OCI-LY7 (cell line): ENCODE results near the gene CEND1. TPM values are rescaled to one million over a fixed set of nuclear protein-coding genes. Genes with fewer than 3 reads are reported as not detected.
A peak's percentile ranks its signal among the peaks of the same experiment; 100 is the strongest.

ENCODE experiments used
- BruUV-seq: library from RNA; stranded (reverse); fragments of 400-500 nt; replicated peaks from 2 replicates; lab custom pipeline; 2021; lab: Mats Ljungman, UMichigan
- CTCF ChIA-PET: fragments of 300-600 bp; sonication (Branson Sonifier 250); formaldehyde crosslinking; loops from one replicate; lab custom pipeline; 2022; ENCODE audit warnings: antibody characterized with exemption; ENCODE audit not compliant: unreplicated experiment; lab: Charles Lee
- POLR2A ChIA-PET: fragments of 300-600 bp; sonication (Branson Sonifier 250); formaldehyde crosslinking; loops from one replicate; lab custom pipeline; 2022; ENCODE audit warnings: antibody characterized with exemption; lab: Charles Lee
- DNase-seq: peaks from one replicate; pipeline ENCODE4 v3.0.0-alpha.2; 2015; ENCODE audit warnings: low spot score
- H2AFZ ChIP-seq: fragments of 200-600 bp; sonication (generic), shearing (Covaris generic); 2 replicates; pipeline ENCODE4 v1.6.1; 2014; ENCODE audit warnings: mild to moderate bottlenecking, antibody characterized with exemption, low read length, moderate library complexity
- H3K27ac ChIP-seq: fragments of 200-600 bp; sonication (generic); 2 replicates; pipeline ENCODE4 v1.5.1; 2014; ENCODE audit warnings: mixed run types, low read depth, mild to moderate bottlenecking, moderate library complexity, low read length, inconsistent platforms; ENCODE audit not compliant: poor library complexity, severe bottlenecking
- H3K36me3 ChIP-seq: fragments of 200-600 bp; sonication (generic); 2 replicates; pipeline ENCODE4 v1.6.1; 2014; ENCODE audit warnings: mild to moderate bottlenecking, antibody characterized with exemption, low read length, moderate library complexity, mixed read lengths; ENCODE audit not compliant: insufficient read depth
- H3K4me1 ChIP-seq: fragments of 200-600 bp; sonication (generic); 2 replicates; pipeline ENCODE4 v1.5.1; 2014; ENCODE audit warnings: mild to moderate bottlenecking, low read length; ENCODE audit not compliant: insufficient read depth, poor library complexity, severe bottlenecking
- H3K4me2 ChIP-seq: fragments of 200-600 bp; sonication (generic); 2 replicates; pipeline ENCODE4 v1.6.1; 2014; ENCODE audit warnings: mild to moderate bottlenecking, low read length
- H3K4me3 ChIP-seq: fragments of 200-600 bp; sonication (generic); 2 replicates; pipeline ENCODE4 v1.5.1; 2014; ENCODE audit warnings: mild to moderate bottlenecking, low read depth, low read length; ENCODE audit not compliant: poor library complexity, severe bottlenecking
- H3K79me2 ChIP-seq: fragments of 200-600 bp; sonication (generic); 2 replicates; pipeline ENCODE4 v1.6.1; 2016; ENCODE audit warnings: low read depth, mild to moderate bottlenecking, low read length, moderate library complexity, mixed read lengths; ENCODE audit not compliant: insufficient read depth
- H3K9me2 ChIP-seq: fragments of 200-600 bp; sonication (generic); 2 replicates; pipeline ENCODE4 v1.6.1; 2016; ENCODE audit warnings: mild to moderate bottlenecking, low read length, mixed read lengths; ENCODE audit not compliant: insufficient read depth
- H3K9me3 ChIP-seq: fragments of 200-600 bp; sonication (generic); 2 replicates; pipeline ENCODE4 v1.6.1; 2014; ENCODE audit warnings: mild to moderate bottlenecking, mixed run types, low read length, mixed read lengths
- H4K20me1 ChIP-seq: fragments of 200-600 bp; sonication (generic); 2 replicates; pipeline ENCODE4 v1.6.1; 2014; ENCODE audit warnings: mild to moderate bottlenecking, antibody characterized with exemption, low read length, moderate library complexity, mixed read lengths; ENCODE audit not compliant: insufficient read depth
- EZH2phosphoT487 ChIP-seq: fragments of 200-600 bp; sonication (generic); IDR thresholded peaks from 2 replicates; pipeline ENCODE4 v1.6.1; 2018; ENCODE audit warnings: low read depth, borderline replicate concordance, mild to moderate bottlenecking, mixed run types, antibody characterized with exemption, low read length, moderate library complexity, mixed read lengths
- intact Hi-C: fragments of 100-400 bp; cut with micrococcal nuclease; formaldehyde crosslinking; loops from one replicate; pipeline ENCODE4 v1.10.0; 2022; ENCODE audit not compliant: unreplicated experiment
- total RNA-seq, 2 experiments: library from RNA; depleted of rRNA in 1 of 2; stranded (reverse); fragments of >200 nt in 1 of 2; shearing (Covaris generic) in 1 of 2; gene quantifications; 2 replicates each; pipeline ENCODE4 v1.2.3, GENCODE V29; 2014 to 2022
- TF ChIP-seq, protein P1 (sequence below): fragments of 200-600 bp; sonication (generic); conservative IDR thresholded peaks from 2 replicates; pipeline ENCODE4 v1.5.1; 2014; ENCODE audit warnings: mild to moderate bottlenecking, antibody characterized with exemption, low read length, moderate library complexity, mixed read lengths

CEND1 gene
- total RNA-seq, 2 experiments from 2014 or later: 17.5 to 32.5 TPM

DNA sequence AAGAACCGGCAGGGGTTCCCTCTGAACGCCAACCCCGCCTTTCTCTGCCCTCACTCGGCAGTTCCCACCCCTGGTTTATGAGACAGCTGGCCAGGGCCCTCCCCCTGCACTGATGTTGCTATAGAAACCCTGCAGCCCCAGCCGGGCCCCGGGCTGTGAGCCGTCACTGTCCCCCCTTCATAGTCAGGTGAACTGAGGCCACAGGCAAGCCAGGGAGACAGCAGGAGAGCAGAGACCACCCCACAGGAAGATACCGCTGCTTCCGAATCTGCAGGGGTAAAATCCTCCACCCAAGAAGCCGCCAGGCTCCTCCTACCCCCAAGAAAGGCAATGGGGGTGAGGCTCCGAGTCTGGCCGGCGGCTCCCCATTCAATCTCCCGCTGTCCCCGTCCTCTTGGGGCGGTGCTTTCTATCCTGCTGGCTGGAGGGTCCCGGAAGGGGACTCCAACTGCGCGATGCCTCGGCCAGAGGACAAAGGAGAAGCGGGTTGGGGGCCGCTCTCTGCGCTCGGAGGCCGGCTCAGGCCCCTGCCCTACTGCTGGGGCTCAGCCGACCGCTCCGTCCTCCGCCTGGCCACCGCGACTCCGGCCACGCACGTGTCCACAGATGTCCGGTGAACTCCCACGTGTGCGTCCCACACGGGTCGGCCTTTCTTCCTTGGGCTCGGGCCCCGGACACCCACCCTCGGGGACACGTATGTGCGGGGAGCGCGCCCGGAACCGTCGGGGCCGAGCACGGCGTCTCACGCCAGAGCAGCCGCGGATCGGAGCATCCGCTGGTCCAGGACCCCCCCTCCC lies 7.6 kb upstream of the CEND1 start:
- H3K36me3 ChIP-seq: peaks cover 37% of the 10 kb centered on the region; the same call in 1 of the 2 replicates
- H3K79me2 ChIP-seq: peaks cover 8% of the 10 kb centered on the region; the same call in 1 of the 2 replicates
- CTCF ChIA-PET: no interaction called here
- BruUV-seq: no TSS peak
- POLR2A ChIA-PET: interaction anchor here (1.1 to 1.8 kb wide), 3 partner anchors 12 to 222 kb away, joined by 3 to 9 read pairs (median 3); partner anchors contain the start of gene RPLP2
- H3K4me1 ChIP-seq: peaks cover 20% of the 10 kb centered on the region
- H3K4me3 ChIP-seq: peak overlapping the region; percentile 93
- peak overlapping the region; percentile 98 for H3K4me2 ChIP-seq
- H2AFZ ChIP-seq: peak overlapping the region; percentile 51; the same call in 1 of the 2 replicates
- no peaks in the 10 kb centered on the region for H3K9me3 ChIP-seq
- H3K27ac ChIP-seq: peak overlapping the region; percentile 75
- no peaks in the 10 kb centered on the region for H4K20me1 ChIP-seq
- intact Hi-C loops: loop anchor here (2.0 to 5.0 kb wide), 3 partner anchors 21 to 230 kb away; partner anchors contain the start of genes GATD1 and TALDO1
- TF ChIP-seq, protein P1, sequence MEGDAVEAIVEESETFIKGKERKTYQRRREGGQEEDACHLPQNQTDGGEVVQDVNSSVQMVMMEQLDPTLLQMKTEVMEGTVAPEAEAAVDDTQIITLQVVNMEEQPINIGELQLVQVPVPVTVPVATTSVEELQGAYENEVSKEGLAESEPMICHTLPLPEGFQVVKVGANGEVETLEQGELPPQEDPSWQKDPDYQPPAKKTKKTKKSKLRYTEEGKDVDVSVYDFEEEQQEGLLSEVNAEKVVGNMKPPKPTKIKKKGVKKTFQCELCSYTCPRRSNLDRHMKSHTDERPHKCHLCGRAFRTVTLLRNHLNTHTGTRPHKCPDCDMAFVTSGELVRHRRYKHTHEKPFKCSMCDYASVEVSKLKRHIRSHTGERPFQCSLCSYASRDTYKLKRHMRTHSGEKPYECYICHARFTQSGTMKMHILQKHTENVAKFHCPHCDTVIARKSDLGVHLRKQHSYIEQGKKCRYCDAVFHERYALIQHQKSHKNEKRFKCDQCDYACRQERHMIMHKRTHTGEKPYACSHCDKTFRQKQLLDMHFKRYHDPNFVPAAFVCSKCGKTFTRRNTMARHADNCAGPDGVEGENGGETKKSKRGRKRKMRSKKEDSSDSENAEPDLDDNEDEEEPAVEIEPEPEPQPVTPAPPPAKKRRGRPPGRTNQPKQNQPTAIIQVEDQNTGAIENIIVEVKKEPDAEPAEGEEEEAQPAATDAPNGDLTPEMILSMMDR: no peak
- no peak for TF ChIP-seq EZH2phosphoT487
- peak; percentile 87 for DNase-seq
- H3K9me2 ChIP-seq: no peaks in the 10 kb centered on the region

DNA sequence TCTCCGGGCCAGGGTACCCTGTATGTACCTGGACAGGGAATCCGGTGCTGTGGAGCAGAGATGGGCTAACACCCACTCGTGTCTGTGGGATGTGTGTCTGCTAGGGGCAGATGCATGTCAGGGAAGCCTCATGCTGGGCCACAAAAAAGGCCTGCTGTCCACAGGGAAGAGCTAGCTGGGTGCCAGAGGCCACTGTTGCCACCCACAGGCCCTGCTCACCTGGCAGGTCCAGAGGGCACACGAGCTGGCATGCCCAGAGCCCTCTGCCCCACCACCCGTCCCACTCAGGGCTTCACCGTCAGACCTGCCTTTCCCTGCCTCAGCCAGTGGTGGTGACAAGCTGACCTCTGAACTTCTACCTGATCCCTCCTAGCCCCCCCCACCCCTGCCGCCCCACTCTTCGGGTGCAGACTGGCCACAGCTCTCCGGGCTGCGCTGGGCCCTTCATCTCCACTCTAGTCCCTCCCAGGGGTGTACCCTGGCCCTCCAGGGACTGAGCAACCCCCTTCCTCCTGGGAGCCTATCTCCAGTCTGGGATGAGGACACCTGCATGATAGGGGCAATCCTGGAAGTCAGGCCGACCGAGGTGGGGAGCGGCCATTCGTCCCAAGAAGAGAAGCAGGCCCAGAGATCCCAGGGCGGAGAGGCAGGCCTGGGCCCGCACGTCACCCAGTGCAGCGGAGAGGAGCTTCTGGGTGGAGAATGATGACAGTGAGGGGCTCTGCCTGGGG lies 6.8 kb upstream of the CEND1 start:
- CTCF ChIA-PET: no interaction called here

More for the DNA sequence above, 6.8 kb upstream of the CEND1 start:
- POLR2A ChIA-PET: interaction anchor here (0.5 to 1.8 kb wide), 5 partner anchors 10 to 221 kb away, joined by 3 to 9 read pairs (median 3); partner anchors contain the start of gene RPLP2
- no peak overlapping the region for H2AFZ ChIP-seq
- no peak for DNase-seq
- no peaks in the 10 kb centered on the region for H3K9me3 ChIP-seq
- intact Hi-C loops: loop anchor here (2.0 to 5.0 kb wide), 3 partner anchors 20 to 229 kb away; partner anchors contain the start of genes GATD1 and TALDO1
- H3K4me1 ChIP-seq: peaks cover 20% of the 10 kb centered on the region
- H3K27ac ChIP-seq: peak overlapping the region; percentile 75
- H3K79me2 ChIP-seq: peaks cover 8% of the 10 kb centered on the region; the same call in 1 of the 2 replicates
- peak overlapping the region; percentile 98 for H3K4me2 ChIP-seq
- peaks cover 36% of the 10 kb centered on the region; the same call in 1 of the 2 replicates for H3K36me3 ChIP-seq
- H3K4me3 ChIP-seq: peak overlapping the region; percentile 93
- BruUV-seq: no TSS peak
- H4K20me1 ChIP-seq: no peaks in the 10 kb centered on the region
- H3K9me2 ChIP-seq: no peaks in the 10 kb centered on the region
- TF ChIP-seq EZH2phosphoT487: no peak
- TF ChIP-seq, protein P1: no peak
